Activated naive CD8-positive, alpha-beta T cell treated with anti-CD3 and anti-CD28 coated beads, Interleukin-2, amount 50 U/mL, for 24 hours (primary cell): ENCODE measurements around the gene CSNK1G2.

Experiments
- ATAC-seq: fragments of 150-1000 bp; cut with Tn5 transposase; one replicate; pipeline ENCODE4 v1.10.0; 2021
- DNase-seq: peaks from one replicate; pipeline ENCODE4 v3.0.0; 2021
- H3K27ac Mint-ChIP-seq: one replicate; pipeline ENCODE4 v1.8.0; 2021; ENCODE audit warnings: mild to moderate bottlenecking, mixed read lengths
- H3K27me3 Mint-ChIP-seq: one replicate; pipeline ENCODE4 v1.8.0; 2021; ENCODE audit warnings: mixed read lengths
- H3K36me3 Mint-ChIP-seq: one replicate; pipeline ENCODE4 v1.8.0; 2021; ENCODE audit warnings: low read depth, mixed read lengths
- H3K4me1 Mint-ChIP-seq: one replicate; pipeline ENCODE4 v1.8.0; 2021; ENCODE audit warnings: mixed read lengths
- H3K4me3 Mint-ChIP-seq: one replicate; pipeline ENCODE4 v1.8.0; 2021; ENCODE audit warnings: mild to moderate bottlenecking, moderate library complexity, mixed read lengths
- H3K9me3 Mint-ChIP-seq: one replicate; pipeline ENCODE4 v1.8.0; 2021; ENCODE audit warnings: mixed read lengths

Gene CSNK1G2

GRCh38 chr19:1959928-1960589 lies 19.1 kb downstream of the CSNK1G2 start:
- DNase-seq, result no peak
- Mint-ChIP-seq H3K4me1 (peaks cover 5% of the 10 kb centered on the region), H3K4me3 (no peak overlapping the region), H3K27ac (no peak overlapping the region), H3K36me3 (peaks cover 2% of the 10 kb centered on the region), H3K9me3 (no peaks in the 10 kb centered on the region), H3K27me3 (no peaks in the 10 kb centered on the region)
- no peak for ATAC-seq

- DNase-seq (no peak), ATAC-seq (no peak)
Measured at GRCh38 chr19:1961000-1961883, 20.3 kb downstream of the CSNK1G2 start.

DNA sequence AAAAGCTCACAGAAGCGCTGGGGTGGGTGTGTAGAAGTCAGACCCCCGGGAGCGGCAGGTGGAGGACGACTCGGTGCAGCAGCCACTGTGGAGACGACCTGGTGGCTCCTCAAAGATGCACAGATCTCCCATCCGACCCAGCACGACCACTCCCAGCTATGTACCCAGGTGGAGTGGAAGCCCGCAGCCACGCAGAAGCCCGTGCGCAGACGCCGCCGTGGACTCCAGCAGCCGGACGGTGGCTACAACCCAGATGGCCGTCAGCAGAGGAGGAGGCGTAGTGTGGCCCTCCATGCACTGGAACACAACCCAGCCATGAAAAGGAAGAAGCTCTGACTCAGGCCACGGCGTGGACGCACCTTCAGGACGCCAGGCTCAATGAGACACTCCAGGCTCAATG lies 21.7 kb downstream of the CSNK1G2 start:
- H3K27me3 Mint-ChIP-seq, result no peaks in the 10 kb centered on the region
- H3K36me3 Mint-ChIP-seq, result peaks cover 2% of the 10 kb centered on the region
- DNase-seq, result no peak
- H3K27ac Mint-ChIP-seq, result no peak overlapping the region
- no peak for ATAC-seq
- H3K9me3 Mint-ChIP-seq, result no peaks in the 10 kb centered on the region
- no peak overlapping the region for H3K4me3 Mint-ChIP-seq
- peaks cover 13% of the 10 kb centered on the region for H3K4me1 Mint-ChIP-seq

More at GRCh38 chr19:1961000-1961883, 20.3 kb downstream of the CSNK1G2 start:
- Mint-ChIP-seq H3K36me3 (peaks cover 2% of the 10 kb centered on the region), H3K27ac (no peak overlapping the region), H3K4me3 (no peak overlapping the region), H3K9me3 (no peaks in the 10 kb centered on the region), H3K4me1 (peaks cover 8% of the 10 kb centered on the region), H3K27me3 (no peaks in the 10 kb centered on the region)

- Mint-ChIP-seq H3K36me3 (peaks cover 2% of the 10 kb centered on the region), H3K4me1 (peaks cover 13% of the 10 kb centered on the region), H3K4me3 (peak overlapping the region; percentile 11), H3K9me3 (no peaks in the 10 kb centered on the region), H3K27ac (no peak overlapping the region), H3K27me3 (no peaks in the 10 kb centered on the region)
- DNase-seq, result peak; percentile 38
- ATAC-seq, result peak; percentile 30
Measured at GRCh38 chr19:1967087-1967608, 26.2 kb downstream of the CSNK1G2 start.

DNA sequence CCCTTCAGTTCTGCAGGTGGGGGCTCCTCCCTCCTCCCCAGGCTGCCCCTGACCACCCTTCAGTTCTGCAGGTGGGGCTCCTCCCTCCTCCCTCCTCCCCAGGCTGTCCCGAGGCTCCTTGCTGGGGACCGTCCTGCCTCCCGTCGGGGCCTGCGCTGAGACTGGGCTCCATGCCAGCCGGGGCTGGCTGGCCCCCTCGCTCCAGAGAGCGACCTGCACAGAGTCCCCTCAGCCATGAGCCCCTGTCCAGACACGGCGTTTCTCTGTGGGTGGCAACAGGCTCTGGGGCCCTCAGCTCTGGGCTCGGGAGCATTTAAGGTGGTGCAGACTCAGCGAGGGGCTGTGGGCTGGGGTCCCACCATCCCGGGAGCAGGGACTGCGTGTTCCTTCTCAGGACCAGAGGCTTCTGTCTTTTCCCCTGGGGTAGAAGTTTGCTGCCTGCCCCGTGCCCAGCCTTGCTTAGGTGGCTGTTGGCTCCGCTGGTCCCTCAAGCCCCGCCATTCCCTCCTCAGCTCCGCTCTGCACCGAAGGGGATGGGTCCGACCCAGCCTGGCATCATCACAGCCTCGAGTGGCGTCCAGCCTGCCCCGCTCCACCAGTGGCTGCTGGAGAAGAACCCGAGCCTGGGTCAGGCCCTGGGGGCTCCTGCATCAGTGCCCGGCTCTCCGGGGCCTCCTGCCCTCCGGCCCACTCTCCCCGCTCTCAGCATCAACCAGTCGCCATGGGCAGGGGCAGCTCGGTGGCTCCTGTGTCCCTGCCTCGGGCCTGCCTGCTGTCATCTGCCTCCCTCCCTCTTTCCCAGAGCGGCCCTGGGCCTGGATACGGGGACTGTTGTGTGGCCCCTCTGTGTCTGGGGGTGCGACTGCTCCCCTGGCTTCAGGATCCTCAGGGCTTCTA lies 27.6 kb downstream of the CSNK1G2 start:
- Mint-ChIP-seq H3K27ac (no peak overlapping the region), H3K4me1 (peaks cover 13% of the 10 kb centered on the region), H3K9me3 (no peaks in the 10 kb centered on the region), H3K36me3 (peaks cover 2% of the 10 kb centered on the region), H3K27me3 (no peaks in the 10 kb centered on the region), H3K4me3 (no peak overlapping the region)
- no peak for DNase-seq
- ATAC-seq, result no peak

DNA sequence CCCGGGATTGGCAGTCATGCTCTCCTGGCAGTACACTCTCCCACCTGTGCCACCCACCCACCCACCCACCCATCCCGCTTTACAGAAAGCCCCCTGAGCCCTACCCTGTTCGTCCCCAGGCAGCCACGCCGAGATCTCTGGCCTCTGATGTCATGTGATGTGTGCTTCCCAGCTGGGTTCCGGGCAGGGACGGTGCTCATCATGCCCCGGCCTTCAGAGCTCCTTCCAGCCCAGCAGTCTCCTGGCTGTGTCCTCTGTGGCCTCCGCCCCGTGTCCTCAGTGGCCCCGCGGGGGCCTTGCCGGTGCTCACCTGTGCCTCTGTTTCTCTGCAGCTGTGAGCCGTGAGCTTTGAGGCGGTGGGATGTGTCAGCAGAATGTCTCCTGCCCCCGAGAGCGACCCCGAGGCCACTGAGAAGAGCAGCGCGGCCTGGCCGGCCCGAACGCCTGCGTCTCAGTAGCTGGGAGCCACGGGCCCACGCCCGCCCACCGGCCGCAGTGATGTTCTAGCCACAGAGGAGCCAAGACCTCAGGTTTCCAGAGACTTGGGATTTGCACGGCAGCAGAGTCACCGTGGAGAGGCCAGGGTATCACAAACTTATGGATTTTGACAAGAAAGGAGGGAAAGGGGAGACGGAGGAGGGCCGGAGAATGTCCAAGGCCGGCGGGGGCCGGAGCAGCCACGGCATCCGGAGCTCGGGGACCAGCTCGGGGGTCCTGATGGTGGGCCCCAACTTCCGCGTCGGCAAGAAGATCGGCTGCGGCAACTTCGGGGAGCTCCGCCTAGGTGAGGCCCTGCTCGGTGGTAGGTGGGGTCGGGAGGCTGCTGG lies 28.4 kb downstream of the CSNK1G2 start:
- no peak overlapping the region for H3K27ac Mint-ChIP-seq
- no peaks in the 10 kb centered on the region for H3K27me3 Mint-ChIP-seq
- no peak overlapping the region for H3K4me3 Mint-ChIP-seq
- DNase-seq (no peak), ATAC-seq (no peak)
- peaks cover 13% of the 10 kb centered on the region for H3K4me1 Mint-ChIP-seq
- peaks cover 2% of the 10 kb centered on the region for H3K36me3 Mint-ChIP-seq
- no peaks in the 10 kb centered on the region for H3K9me3 Mint-ChIP-seq

- ATAC-seq (no peak), DNase-seq (no peak)
- H3K4me3 Mint-ChIP-seq, result no peak overlapping the region
- H3K36me3 Mint-ChIP-seq, result peaks cover 6% of the 10 kb centered on the region
- H3K27ac Mint-ChIP-seq, result no peak overlapping the region
- H3K4me1 Mint-ChIP-seq, result peaks cover 13% of the 10 kb centered on the region
- H3K27me3 Mint-ChIP-seq, result no peaks in the 10 kb centered on the region
- H3K9me3 Mint-ChIP-seq, result no peaks in the 10 kb centered on the region
Measured at GRCh38 chr19:1970003-1970805, 29.2 kb downstream of the CSNK1G2 start.

DNA sequence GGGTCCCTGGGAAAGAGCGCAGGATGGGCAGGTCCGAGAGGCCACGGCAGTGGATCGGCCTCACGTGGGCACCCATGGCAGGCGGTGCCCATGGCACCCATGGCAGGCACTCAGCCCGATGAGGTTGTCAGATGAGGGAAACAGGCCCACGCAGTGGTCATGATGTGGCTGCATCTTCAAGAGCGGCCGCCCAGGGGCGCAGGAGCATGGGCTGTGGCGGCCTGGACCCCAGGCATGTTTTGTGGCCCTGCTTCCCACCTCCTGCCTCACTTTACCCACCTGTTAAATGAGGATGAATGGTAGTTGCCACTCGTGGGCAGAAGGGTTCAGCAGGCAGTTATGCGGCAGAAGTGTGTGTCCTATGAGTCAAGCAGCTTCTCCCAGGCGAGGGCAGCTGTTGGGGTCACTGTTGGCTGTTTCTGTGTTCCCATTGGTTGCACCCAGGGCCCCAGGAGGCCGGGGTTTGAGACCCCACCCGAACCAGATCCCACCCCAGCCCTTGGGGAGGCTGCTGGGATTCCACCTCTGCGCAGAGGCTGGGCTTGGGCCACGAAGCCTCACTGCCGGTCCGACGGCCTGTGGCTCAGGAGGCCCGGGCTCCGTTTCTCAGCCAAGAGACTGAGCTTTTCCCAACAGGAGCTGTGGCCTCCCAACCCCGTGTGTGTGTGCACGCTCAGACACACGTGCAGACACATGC lies 30.0 kb downstream of the CSNK1G2 start:
- no peak overlapping the region for H3K27ac Mint-ChIP-seq
- ATAC-seq, result no peak
- no peak overlapping the region for H3K4me3 Mint-ChIP-seq
- H3K36me3 Mint-ChIP-seq, result peaks cover 7% of the 10 kb centered on the region
- H3K27me3 Mint-ChIP-seq, result no peaks in the 10 kb centered on the region
- H3K4me1 Mint-ChIP-seq, result peaks cover 12% of the 10 kb centered on the region
- no peak for DNase-seq
- no peaks in the 10 kb centered on the region for H3K9me3 Mint-ChIP-seq

DNA sequence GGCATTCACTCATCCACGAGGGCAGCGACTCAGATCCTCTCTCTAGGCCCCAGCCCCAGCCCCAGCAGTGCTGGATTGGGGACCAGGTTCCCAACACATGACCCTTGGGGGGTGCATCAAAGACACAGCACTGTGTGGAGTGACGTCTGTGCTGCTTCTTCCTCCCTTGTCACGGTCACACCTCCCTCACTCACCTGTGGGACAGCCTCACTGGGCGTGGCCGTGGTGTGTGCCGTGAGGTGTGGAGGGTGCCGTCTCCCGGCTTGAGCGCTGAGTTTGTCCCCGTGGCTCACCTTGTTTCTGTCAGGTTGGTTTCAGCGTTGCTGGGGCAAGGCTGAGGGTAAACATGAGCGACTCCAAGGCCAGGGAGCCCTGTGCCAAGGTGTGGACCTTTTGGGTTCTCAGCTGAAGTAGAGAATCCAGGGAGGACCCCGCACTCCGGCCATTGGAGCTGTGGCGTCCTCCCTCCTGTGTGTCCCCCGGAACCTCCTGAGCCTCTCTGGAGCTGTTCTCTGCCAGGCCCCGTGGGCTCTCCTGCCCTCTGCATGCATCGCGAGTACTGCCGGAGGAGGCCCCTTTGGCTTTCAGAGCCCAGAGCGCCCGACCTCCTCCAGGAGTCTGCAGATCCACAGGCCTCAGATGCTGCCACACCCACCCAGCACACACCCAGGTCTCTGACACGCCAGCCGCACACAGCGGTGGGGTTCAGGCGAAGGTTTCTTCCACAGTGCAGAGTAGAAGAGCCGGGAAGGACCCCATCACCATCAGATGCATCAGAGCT lies 33.6 kb downstream of the CSNK1G2 start:
- ATAC-seq (no peak), DNase-seq (no peak)
- Mint-ChIP-seq H3K27me3 (no peaks in the 10 kb centered on the region), H3K4me3 (no peak overlapping the region), H3K36me3 (peaks cover 5% of the 10 kb centered on the region), H3K4me1 (no peaks in the 10 kb centered on the region), H3K9me3 (no peaks in the 10 kb centered on the region), H3K27ac (no peak overlapping the region)

DNA sequence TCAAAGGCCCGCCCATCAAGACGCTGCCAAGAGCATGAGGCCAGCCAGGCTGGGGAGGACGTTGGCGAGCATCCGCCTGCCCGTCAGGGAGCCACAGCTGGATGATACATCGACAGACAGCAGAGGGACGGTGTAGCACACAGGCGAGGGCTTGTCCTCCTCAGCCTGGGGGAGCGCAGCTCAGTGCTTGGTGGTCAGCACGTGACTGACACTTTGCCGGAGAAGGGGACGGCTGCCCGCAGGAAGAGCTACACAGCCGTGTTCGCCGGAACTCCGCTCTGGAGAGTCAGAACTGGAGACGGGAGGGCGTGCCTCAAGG lies 34.1 kb downstream of the CSNK1G2 start:
- Mint-ChIP-seq H3K27ac (no peak overlapping the region), H3K9me3 (no peaks in the 10 kb centered on the region), H3K4me1 (no peaks in the 10 kb centered on the region), H3K36me3 (peaks cover 4% of the 10 kb centered on the region), H3K27me3 (no peaks in the 10 kb centered on the region), H3K4me3 (no peak overlapping the region)
- ATAC-seq (no peak), DNase-seq (no peak)

- Mint-ChIP-seq H3K4me1 (no peaks in the 10 kb centered on the region), H3K27me3 (no peaks in the 10 kb centered on the region), H3K27ac (no peak overlapping the region), H3K4me3 (no peak overlapping the region), H3K36me3 (peaks cover 7% of the 10 kb centered on the region), H3K9me3 (no peaks in the 10 kb centered on the region)
- ATAC-seq, result no peak
- DNase-seq, result no peak
Measured at GRCh38 chr19:1977120-1977519, 36.1 kb downstream of the CSNK1G2 start.

DNA sequence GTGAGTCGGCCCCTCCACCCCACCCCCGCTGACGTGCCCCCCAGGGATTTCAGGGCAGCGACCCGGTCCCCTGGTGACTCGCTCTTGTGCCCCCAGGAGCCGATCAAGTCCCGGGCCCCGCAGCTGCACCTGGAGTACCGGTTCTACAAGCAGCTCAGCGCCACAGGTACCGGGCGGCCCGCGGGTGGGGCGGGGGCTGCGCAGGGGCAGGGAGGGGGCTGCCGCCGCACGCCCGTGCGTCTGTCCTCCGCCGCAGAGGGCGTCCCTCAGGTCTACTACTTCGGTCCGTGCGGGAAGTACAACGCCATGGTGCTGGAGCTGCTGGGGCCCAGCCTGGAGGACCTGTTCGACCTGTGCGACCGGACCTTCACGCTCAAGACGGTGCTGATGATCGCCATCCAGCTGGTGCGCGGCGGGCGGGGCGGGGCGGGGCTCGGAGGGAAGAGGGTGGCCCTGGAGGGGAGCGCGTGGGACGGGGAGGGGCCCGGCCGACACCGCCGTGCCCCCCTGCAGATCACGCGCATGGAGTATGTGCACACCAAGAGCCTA lies 37.4 kb downstream of the CSNK1G2 start:
- Mint-ChIP-seq H3K36me3 (peaks cover 11% of the 10 kb centered on the region), H3K4me3 (no peak overlapping the region), H3K9me3 (no peaks in the 10 kb centered on the region), H3K27ac (no peak overlapping the region), H3K27me3 (no peaks in the 10 kb centered on the region), H3K4me1 (no peaks in the 10 kb centered on the region)
- DNase-seq (no peak), ATAC-seq (no peak)
